Right cardiac atrium (tissue), 5 donors: ENCODE measurements around the gene LHFPL3. TPM values are rescaled to one million over a fixed set of nuclear protein-coding genes. Genes with fewer than 3 reads are reported as not detected.
A peak's percentile ranks its signal among the peaks of the same experiment; 100 is the strongest.

ENCODE experiments used
- ATAC-seq, 2 donors: fragments of 200-7000 bp; cut with Tn5 transposase; one replicate each; pipeline versions ENCODE4 v1.8.0 to v1.9.1; 2020; ENCODE audit warnings: moderate library complexity in 2 of 2, mild to moderate bottlenecking in 1 of 2
- DNase-seq, 3 donors: peaks; one replicate each; pipeline ENCODE4 v3.0.0-alpha.2; 2020
- H3K27ac ChIP-seq: one replicate; pipeline ENCODE4 v1.5.1; 2013; ENCODE audit warnings: mild to moderate bottlenecking, low read length, control low read depth, moderate library complexity
- H3K27me3 ChIP-seq: one replicate; pipeline ENCODE4 v1.6.1; 2013; ENCODE audit not compliant: control insufficient read depth, insufficient read depth
- H3K4me1 ChIP-seq: one replicate; pipeline ENCODE4 v1.6.1; 2013; ENCODE audit warnings: low read length; ENCODE audit not compliant: control insufficient read depth, insufficient read depth
- H3K4me3 ChIP-seq: one replicate; pipeline ENCODE4 v1.5.1; 2013; ENCODE audit warnings: low read length, control low read depth
- H3K9me3 ChIP-seq: one replicate; pipeline ENCODE4 v1.6.1; 2013; ENCODE audit warnings: low read length; ENCODE audit not compliant: control insufficient read depth
- WGBS: extraction: QIAGEN DNeasy Blood & Tissue Kit; methylation state at CpG from one replicate; pipeline ENCODE4 v1.1.7; 2013; 5-methylcytosine and 5-hydroxymethylcytosine counted together
- intact Hi-C, 4 donors: fragments of 100-400 bp; cut with DNase I; formaldehyde crosslinking; loops; one replicate each; pipeline versions ENCODE4 v1.11.0 to v1.14.0; 2022 to 2023
- polyA plus RNA-seq: library from polyadenylated mRNA; stranded (reverse); fragments of 200-250 nt; gene quantifications from one replicate; pipeline ENCODE4 v1.2.3, GENCODE V29; 2013
- total RNA-seq, 4 donors: library from RNA; stranded (reverse); fragmentation: NEBNext Ultra II Directional; extraction: Animal tissue kit (Norgen Biotek cat#: 25700); gene quantifications; one replicate each; pipeline ENCODE4 v1.2.1, GENCODE V29; 2021
- donor health status: healthy with polysubstance abuse.
- donor health status: DM: no; HTN: yes; CAD: no.
- donor health status: DM: no; HTN: no; CAD: no.
- donor health status: DM: no; HTN: yes; CAD: no; lungs with severe emphysema.
- donor health status: DM: yes; HTN: yes; CAD: no.

LHFPL3 gene
- total and polyA plus RNA-seq, 5 donors, result not detected

GRCh38 chr7:104900525-104901239 lies 572.3 kb downstream of the LHFPL3 start:
- H3K9me3 ChIP-seq, result no peaks in the 10 kb centered on the region
- no peaks in the 10 kb centered on the region for H3K27me3 ChIP-seq
- 45% methylated on average over 6 of the region's 6 CpGs for WGBS
- H3K27ac ChIP-seq, result peak overlapping the region; percentile 37
- H3K4me3 ChIP-seq, result no peak overlapping the region
- ATAC-seq (peak; percentile 47 to 57), DNase-seq (no peak)
- intact Hi-C loops, result no loop called here
- H3K4me1 ChIP-seq, result peaks cover 2% of the 10 kb centered on the region

- Histone ChIP-seq H3K4me3 (no peak overlapping the region), H3K27me3 (no peaks in the 10 kb centered on the region), H3K4me1 (peaks cover 2% of the 10 kb centered on the region), H3K27ac (no peak overlapping the region), H3K9me3 (no peaks in the 10 kb centered on the region)
- intact Hi-C loops, result no loop called here
- WGBS, result 76% methylated on average over 3 of the region's 3 CpGs
- no peak for DNase-seq
- no peak for ATAC-seq
Observed at GRCh38 chr7:104901240-104901619, 572.8 kb downstream of the LHFPL3 start.

GRCh38 chr7:104902183-104902582 lies 573.8 kb downstream of the LHFPL3 start:
- DNase-seq (no peak), ATAC-seq (no peak)
- no peaks in the 10 kb centered on the region for H3K27me3 ChIP-seq
- H3K9me3 ChIP-seq, result no peaks in the 10 kb centered on the region
- H3K27ac ChIP-seq, result no peak overlapping the region
- H3K4me1 ChIP-seq, result peaks cover 2% of the 10 kb centered on the region
- intact Hi-C loops, result no loop called here
- WGBS, result 95% methylated on average over 6 of the region's 6 CpGs
- no peak overlapping the region for H3K4me3 ChIP-seq

DNA sequence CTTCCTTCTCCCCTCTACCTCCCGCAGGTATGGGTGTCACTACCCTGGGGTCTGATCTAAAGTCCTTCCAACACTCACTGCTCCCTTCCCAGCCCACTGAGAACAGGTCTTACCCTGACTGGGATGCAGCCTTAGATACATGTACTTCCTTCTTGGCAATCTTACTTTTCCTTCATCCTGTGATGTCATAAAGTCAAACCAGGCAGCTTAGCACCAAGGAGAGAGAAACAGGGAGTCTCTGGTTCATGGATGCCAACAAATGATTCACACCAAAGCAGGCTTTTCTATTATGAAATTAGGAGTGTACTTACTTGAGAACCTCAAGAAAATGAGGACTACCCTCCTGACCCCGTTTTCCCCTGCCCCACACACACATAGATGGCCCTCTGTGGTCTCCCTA lies 574.6 kb downstream of the LHFPL3 start:
- H3K4me3 ChIP-seq, result no peak overlapping the region
- ATAC-seq (peak; percentile 45 to 78), DNase-seq (no peak)
- H3K27ac ChIP-seq, result no peak overlapping the region
- no peaks in the 10 kb centered on the region for H3K27me3 ChIP-seq
- H3K4me1 ChIP-seq, result peaks cover 2% of the 10 kb centered on the region
- 93% methylated on average over 2 of the region's 2 CpGs for WGBS
- intact Hi-C loops, result no loop called here
- no peaks in the 10 kb centered on the region for H3K9me3 ChIP-seq

GRCh38 chr7:104903846-104904245 lies 575.4 kb downstream of the LHFPL3 start:
- WGBS, result 60% methylated on average over 4 of the region's 4 CpGs
- H3K27ac ChIP-seq, result no peak overlapping the region
- ATAC-seq (peak in 1 of 2 donors; percentile 12), DNase-seq (no peak)
- H3K27me3 ChIP-seq, result no peaks in the 10 kb centered on the region
- no peak overlapping the region for H3K4me3 ChIP-seq
- intact Hi-C loops, result no loop called here
- H3K9me3 ChIP-seq, result no peaks in the 10 kb centered on the region
- peaks cover 2% of the 10 kb centered on the region for H3K4me1 ChIP-seq

DNA sequence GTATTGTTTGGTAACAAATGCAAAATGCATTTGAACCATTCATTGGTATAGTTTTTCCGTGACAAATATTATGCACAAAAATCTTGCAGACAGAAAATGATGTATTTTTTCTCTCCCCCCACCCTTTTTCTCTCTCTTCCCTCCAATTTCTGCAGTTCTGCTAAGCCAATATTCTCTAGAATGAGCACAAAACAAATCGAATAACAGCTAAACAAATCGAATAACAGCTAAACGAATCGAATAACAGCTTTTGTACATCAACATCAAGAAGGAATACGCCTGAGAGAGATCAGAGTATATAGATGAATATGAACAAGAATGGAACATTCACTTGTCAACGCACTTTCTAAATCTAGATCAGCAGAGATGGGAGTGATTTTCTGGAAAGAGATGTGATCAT lies 577.6 kb downstream of the LHFPL3 start:
- ATAC-seq, result no peak
- intact Hi-C loops, result no loop called here
- no peak for DNase-seq
- Histone ChIP-seq H3K9me3 (no peaks in the 10 kb centered on the region), H3K4me3 (no peak overlapping the region), H3K4me1 (no peaks in the 10 kb centered on the region), H3K27ac (no peak overlapping the region), H3K27me3 (no peaks in the 10 kb centered on the region)
- WGBS, result 86% methylated on average over 7 of the region's 7 CpGs

GRCh38 chr7:104906556-104906955 lies 578.2 kb downstream of the LHFPL3 start:
- DNase-seq (no peak), ATAC-seq (no peak)
- intact Hi-C loops, result no loop called here
- Histone ChIP-seq H3K9me3 (no peaks in the 10 kb centered on the region), H3K27ac (no peak overlapping the region), H3K27me3 (no peaks in the 10 kb centered on the region), H3K4me3 (no peak overlapping the region), H3K4me1 (no peaks in the 10 kb centered on the region)
- WGBS, result 88% methylated on average over 4 of the region's 4 CpGs

- DNase-seq, result no peak
- Histone ChIP-seq H3K27ac (no peak overlapping the region), H3K4me1 (no peaks in the 10 kb centered on the region), H3K9me3 (no peaks in the 10 kb centered on the region), H3K4me3 (no peak overlapping the region), H3K27me3 (no peaks in the 10 kb centered on the region)
- no peak for ATAC-seq
- 83% methylated on average over 2 of the region's 2 CpGs for WGBS
- intact Hi-C loops, result no loop called here
Observed at GRCh38 chr7:104908636-104909035, 580.2 kb downstream of the LHFPL3 start.

GRCh38 chr7:104909096-104909495 lies 580.7 kb downstream of the LHFPL3 start:
- H3K27me3 ChIP-seq, result no peaks in the 10 kb centered on the region
- ATAC-seq (no peak), DNase-seq (no peak)
- WGBS, result 99% methylated on average over 2 of the region's 2 CpGs
- no peak overlapping the region for H3K4me3 ChIP-seq
- no peaks in the 10 kb centered on the region for H3K4me1 ChIP-seq
- no peak overlapping the region for H3K27ac ChIP-seq
- H3K9me3 ChIP-seq, result no peaks in the 10 kb centered on the region
- intact Hi-C loops, result no loop called here

DNA sequence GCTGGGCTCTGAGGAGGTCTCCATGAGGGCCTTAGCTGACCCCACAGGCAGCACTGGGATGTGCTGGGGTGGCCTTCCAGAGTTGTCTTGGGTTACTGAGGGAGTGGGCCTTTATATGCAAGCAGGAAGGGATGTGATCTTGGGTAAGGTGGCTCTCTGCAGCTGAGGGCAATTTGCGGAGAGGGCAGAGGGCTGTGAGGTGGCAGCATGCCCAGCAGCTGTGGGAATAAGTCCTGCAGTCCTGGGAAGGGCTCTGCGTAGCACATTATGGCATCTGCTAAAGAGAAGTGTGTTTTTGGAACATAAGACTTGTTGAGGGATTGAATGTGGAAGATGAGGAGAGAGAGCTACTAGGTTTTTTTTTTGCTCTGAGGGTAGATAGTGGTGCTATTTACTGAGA lies 586.0 kb downstream of the LHFPL3 start:
- Histone ChIP-seq H3K4me1 (no peaks in the 10 kb centered on the region), H3K9me3 (no peaks in the 10 kb centered on the region), H3K4me3 (no peak overlapping the region), H3K27ac (no peak overlapping the region), H3K27me3 (no peaks in the 10 kb centered on the region)
- 74% methylated on average over 2 of the region's 2 CpGs for WGBS
- no peak for ATAC-seq
- no peak for DNase-seq
- intact Hi-C loops, result no loop called here

GRCh38 chr7:104921596-104921995 lies 593.2 kb downstream of the LHFPL3 start:
- intact Hi-C loops, result loop anchor here in 1 of 4 donors (5.0 kb wide), 1 partner anchor 39 kb away; no protein-coding TSS in a partner anchor
- H3K27me3 ChIP-seq, result no peaks in the 10 kb centered on the region
- peak in 1 of 2 donors; percentile 9 for ATAC-seq
- H3K4me3 ChIP-seq, result no peak overlapping the region
- peaks cover 2% of the 10 kb centered on the region for H3K4me1 ChIP-seq
- 93% methylated on average over 2 of the region's 2 CpGs for WGBS
- no peak for DNase-seq
- no peaks in the 10 kb centered on the region for H3K9me3 ChIP-seq
- no peak overlapping the region for H3K27ac ChIP-seq
